Measurements from ENCODE around the gene CYP3A5.
A peak's percentile ranks its signal among the peaks of the same experiment; 100 is the strongest.

The CYP3A5 gene

DNA sequence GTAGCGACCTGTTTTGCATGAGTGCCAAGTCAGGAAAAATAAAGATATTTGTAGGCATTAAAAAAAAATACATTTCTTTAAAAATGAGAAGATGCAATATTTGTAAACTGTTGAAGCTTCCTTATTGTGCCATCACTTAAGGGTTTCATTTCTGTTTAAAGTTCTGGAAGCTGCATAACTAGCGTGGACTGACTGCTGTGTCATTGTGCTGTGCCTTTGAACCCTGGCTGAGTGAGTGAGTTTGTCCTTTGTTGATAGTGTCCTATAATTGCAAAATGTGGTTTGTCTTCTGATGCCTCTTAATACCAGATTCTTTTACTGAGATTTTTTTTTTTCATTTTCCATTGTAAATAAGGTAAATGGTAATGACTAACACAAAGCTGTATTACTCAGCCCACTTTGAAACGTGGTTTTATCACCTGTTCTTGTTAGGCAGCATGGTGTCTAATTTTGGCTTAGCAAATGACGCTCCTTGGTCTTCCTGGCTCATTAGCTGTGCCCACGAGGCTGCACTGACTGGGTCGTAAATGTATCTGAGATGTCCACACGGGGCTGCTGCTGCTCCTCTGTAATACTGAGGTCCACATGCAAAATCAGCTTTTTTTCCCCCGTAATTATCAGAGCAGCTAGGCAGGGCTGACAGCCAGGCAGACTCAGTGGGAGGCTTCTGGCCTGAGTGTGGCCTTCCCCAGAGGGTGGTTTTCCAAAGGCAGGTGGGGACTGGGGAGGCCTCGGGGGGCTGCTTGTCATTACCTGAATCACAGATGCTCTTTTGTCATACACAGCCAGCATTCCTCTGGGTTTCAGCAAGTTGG lies 48.3 kb downstream of the CYP3A5 start:
- Histone ChIP-seq H4K91ac (ENCODE audit: low read length) (no peak overlapping the region), H3K9me3 (ENCODE audit: control insufficient read depth, low read length) (no peaks in the 10 kb centered on the region), H3K4me2 (ENCODE audit: low read length, poor library complexity, severe bottlenecking) (no peak overlapping the region), H2BK5ac (ENCODE audit: low read depth, low read length, poor library complexity, severe bottlenecking) (no peak overlapping the region), H2AFZ (ENCODE audit: low read depth, low read length) (no peak overlapping the region), H3K14ac (ENCODE audit: low read length in 2 of 2) (no peak overlapping the region), H3K4me1 (ENCODE audit: control insufficient read depth, insufficient read depth, low read depth, low read length) (no peaks in the 10 kb centered on the region), H2BK15ac (ENCODE audit: low read depth, poor library complexity, severe bottlenecking) (no peak overlapping the region), H3K4me3 (ENCODE audit: insufficient read depth in 1 of 2, low read depth in 1 of 2, low read length in 2 of 2) (no peak overlapping the region), H3K23ac (ENCODE audit: low read length in 2 of 2) (no peak overlapping the region), H2BK12ac (ENCODE audit: low read length in 2 of 2) (no peak overlapping the region), H3K79me1 (replicated peaks; ENCODE audit: low read length, poor library complexity, severe bottlenecking) (peaks cover 29% of the 10 kb centered on the region), H2AK5ac (ENCODE audit: low read length, severe bottlenecking) (no peak overlapping the region), H4K8ac (ENCODE audit: low read length) (peak overlapping the region; percentile 0), H3K36me3 (ENCODE audit: control insufficient read depth in 1 of 2, insufficient read depth in 2 of 2, low read depth in 1 of 2, low read length in 2 of 2) (peaks cover 26 to 68% of the 10 kb centered on the region in 2 experiments), H3K27me3 (ENCODE audit: control insufficient read depth in 1 of 2, insufficient read depth in 1 of 2, low read length in 2 of 2) (no peaks in the 10 kb centered on the region), H2BK120ac (ENCODE audit: low read depth, low read length) (no peak overlapping the region), H3K27ac (ENCODE audit: low read length, poor library complexity, severe bottlenecking) (no peak overlapping the region), H3K4ac (ENCODE audit: low read depth in 1 of 2, low read length in 2 of 2) (no peak overlapping the region), H3K18ac (ENCODE audit: low read depth in 1 of 2, low read length in 2 of 2) (no peak overlapping the region), H3K9ac (ENCODE audit: low read length) (peak overlapping the region; percentile 46)
- DNase-seq, result no peak
- 60% methylated on average over 8 of the region's 9 CpGs for WGBS

DNA sequence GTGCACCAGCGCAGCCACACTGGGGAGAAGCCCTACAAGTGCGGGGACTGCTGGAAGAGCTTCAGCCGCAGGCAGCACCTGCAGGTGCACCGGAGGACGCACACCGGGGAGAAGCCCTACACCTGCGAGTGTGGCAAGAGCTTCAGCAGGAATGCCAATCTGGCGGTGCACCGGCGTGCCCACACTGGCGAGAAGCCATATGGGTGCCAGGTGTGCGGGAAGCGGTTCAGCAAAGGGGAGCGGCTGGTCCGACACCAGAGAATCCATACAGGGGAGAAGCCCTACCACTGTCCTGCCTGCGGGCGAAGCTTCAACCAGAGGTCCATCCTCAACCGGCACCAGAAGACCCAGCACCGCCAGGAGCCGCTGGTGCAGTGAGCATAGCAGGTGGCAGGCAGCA lies 50.2 kb downstream of the CYP3A5 start:
- Histone ChIP-seq H2BK120ac (ENCODE audit: low read depth, low read length) (no peak overlapping the region), H3K4me2 (ENCODE audit: low read length, poor library complexity, severe bottlenecking) (no peak overlapping the region), H3K9ac (ENCODE audit: low read length) (no peak overlapping the region), H4K91ac (ENCODE audit: low read length) (no peak overlapping the region), H3K36me3 (ENCODE audit: control insufficient read depth in 1 of 2, insufficient read depth in 2 of 2, low read depth in 1 of 2, low read length in 2 of 2) (peaks cover 44 to 87% of the 10 kb centered on the region in 2 experiments), H2BK5ac (ENCODE audit: low read depth, low read length, poor library complexity, severe bottlenecking) (no peak overlapping the region), H3K23ac (ENCODE audit: low read length in 2 of 2) (no peak overlapping the region), H3K27me3 (ENCODE audit: control insufficient read depth in 1 of 2, insufficient read depth in 1 of 2, low read length in 2 of 2) (no peaks in the 10 kb centered on the region), H3K4ac (ENCODE audit: low read depth in 1 of 2, low read length in 2 of 2) (no peak overlapping the region), H3K14ac (ENCODE audit: low read length in 2 of 2) (no peak overlapping the region), H2AFZ (ENCODE audit: low read depth, low read length) (no peak overlapping the region), H2BK15ac (ENCODE audit: low read depth, poor library complexity, severe bottlenecking) (no peak overlapping the region), H3K4me3 (ENCODE audit: insufficient read depth in 1 of 2, low read depth in 1 of 2, low read length in 2 of 2) (no peak overlapping the region), H3K18ac (ENCODE audit: low read depth in 1 of 2, low read length in 2 of 2) (no peak overlapping the region), H3K27ac (ENCODE audit: low read length, poor library complexity, severe bottlenecking) (no peak overlapping the region), H2BK12ac (ENCODE audit: low read length in 2 of 2) (no peak overlapping the region), H3K79me1 (replicated peaks; ENCODE audit: low read length, poor library complexity, severe bottlenecking) (peaks cover 43% of the 10 kb centered on the region), H3K4me1 (ENCODE audit: control insufficient read depth, insufficient read depth, low read depth, low read length) (no peaks in the 10 kb centered on the region), H3K9me3 (ENCODE audit: control insufficient read depth, low read length) (no peaks in the 10 kb centered on the region), H4K8ac (ENCODE audit: low read length) (no peak overlapping the region), H2AK5ac (ENCODE audit: low read length, severe bottlenecking) (no peak overlapping the region)
- DNase-seq, result no peak
- WGBS, result 98% methylated on average over 20 of the region's 20 CpGs

DNA sequence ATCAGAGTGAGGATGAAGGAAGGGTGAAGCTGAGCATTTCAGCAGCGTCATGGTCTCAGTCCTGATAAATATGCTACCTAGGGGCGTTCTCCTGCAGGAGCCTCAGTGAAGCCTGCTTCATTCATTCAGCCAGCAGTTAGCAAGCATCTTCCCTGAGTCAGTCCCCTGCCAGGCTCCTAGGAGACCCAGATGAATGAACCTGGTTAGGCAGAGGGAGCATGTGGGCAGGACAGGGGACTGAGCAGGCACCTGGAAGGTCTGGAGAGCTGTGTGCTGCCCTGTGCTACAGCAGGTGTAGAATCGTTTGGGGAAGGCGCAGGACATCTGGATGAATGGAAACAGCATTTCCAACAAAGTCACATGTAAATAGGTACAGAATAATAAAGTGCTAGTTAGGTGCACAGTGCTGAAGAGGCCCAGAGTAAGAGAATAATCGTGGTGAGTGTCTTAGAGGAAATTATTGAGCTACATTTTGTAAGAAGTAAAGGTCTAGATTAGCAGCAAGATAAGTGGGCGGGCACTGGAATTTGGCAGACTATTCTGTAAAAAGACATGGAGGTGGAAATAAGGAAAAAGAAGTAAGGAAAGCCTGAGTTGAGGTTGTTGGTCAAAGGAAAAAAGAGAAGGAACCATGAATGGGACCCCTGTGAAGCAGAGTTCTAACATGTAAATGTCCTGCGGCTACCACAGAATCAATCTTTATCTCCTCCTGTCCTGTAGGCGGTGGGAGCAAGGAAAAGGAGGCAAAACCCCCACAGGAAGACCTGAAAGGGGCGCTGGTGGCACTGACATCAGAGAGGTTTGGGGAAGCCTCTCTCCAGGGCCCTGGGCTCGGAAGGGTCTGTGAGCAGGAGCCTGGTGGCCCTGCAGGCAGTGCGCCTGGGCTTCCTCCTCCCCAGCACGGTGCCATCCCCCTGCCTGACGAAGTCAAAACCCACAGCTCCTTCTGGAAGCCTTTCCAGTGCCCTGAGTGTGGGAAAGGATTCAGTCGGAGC lies 51.0 kb downstream of the CYP3A5 start:
- H3K9ac ChIP-seq (ENCODE audit: low read length), result no peak overlapping the region
- no peak overlapping the region for H3K4me3 ChIP-seq (ENCODE audit: insufficient read depth in 1 of 2, low read depth in 1 of 2, low read length in 2 of 2)
- H3K4me2 ChIP-seq (ENCODE audit: low read length, poor library complexity, severe bottlenecking), result no peak overlapping the region
- peaks cover 53 to 91% of the 10 kb centered on the region in 2 experiments for H3K36me3 ChIP-seq (ENCODE audit: control insufficient read depth in 1 of 2, insufficient read depth in 2 of 2, low read depth in 1 of 2, low read length in 2 of 2)
- H4K8ac ChIP-seq (ENCODE audit: low read length), result no peak overlapping the region
- H2AFZ ChIP-seq (ENCODE audit: low read depth, low read length), result no peak overlapping the region
- no peaks in the 10 kb centered on the region for H3K27me3 ChIP-seq (ENCODE audit: control insufficient read depth in 1 of 2, insufficient read depth in 1 of 2, low read length in 2 of 2)
- no peak overlapping the region for H3K18ac ChIP-seq (ENCODE audit: low read depth in 1 of 2, low read length in 2 of 2)
- no peak overlapping the region for H4K91ac ChIP-seq (ENCODE audit: low read length)
- no peak overlapping the region for H2BK5ac ChIP-seq (ENCODE audit: low read depth, low read length, poor library complexity, severe bottlenecking)
- DNase-seq, result no peak
- WGBS, result 95% methylated on average over 14 of the region's 14 CpGs
- no peaks in the 10 kb centered on the region for H3K9me3 ChIP-seq (ENCODE audit: control insufficient read depth, low read length)
- no peak overlapping the region for H2BK12ac ChIP-seq (ENCODE audit: low read length in 2 of 2)
- no peak overlapping the region for H3K14ac ChIP-seq (ENCODE audit: low read length in 2 of 2)
- H3K23ac ChIP-seq (ENCODE audit: low read length in 2 of 2), result no peak overlapping the region
- H2BK15ac ChIP-seq (ENCODE audit: low read depth, poor library complexity, severe bottlenecking), result no peak overlapping the region
- H2BK120ac ChIP-seq (ENCODE audit: low read depth, low read length), result no peak overlapping the region
- no peak overlapping the region for H2AK5ac ChIP-seq (ENCODE audit: low read length, severe bottlenecking)
- no peak overlapping the region for H3K4ac ChIP-seq (ENCODE audit: low read depth in 1 of 2, low read length in 2 of 2)
- H3K4me1 ChIP-seq (ENCODE audit: control insufficient read depth, insufficient read depth, low read depth, low read length), result no peaks in the 10 kb centered on the region
- peaks cover 49% of the 10 kb centered on the region for H3K79me1 ChIP-seq (replicated peaks; ENCODE audit: low read length, poor library complexity, severe bottlenecking)
- H3K27ac ChIP-seq (ENCODE audit: low read length, poor library complexity, severe bottlenecking), result no peak overlapping the region

DNA sequence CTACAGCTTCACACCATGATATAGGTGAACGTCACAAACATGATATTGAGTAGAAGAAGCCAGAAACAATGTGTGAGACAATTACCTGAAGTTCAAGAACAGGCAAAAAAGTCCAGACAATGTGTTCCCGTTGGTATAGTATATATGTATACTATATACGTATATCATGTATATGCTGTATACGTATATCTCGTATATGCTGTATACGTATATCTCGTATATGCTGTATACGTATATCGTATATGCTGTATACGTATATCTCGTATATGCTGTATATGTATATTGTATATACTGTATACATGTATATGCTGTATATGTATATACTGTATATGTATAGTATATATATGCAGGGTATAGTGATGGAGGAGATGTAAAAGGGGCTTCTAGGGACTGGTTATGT lies 52.3 kb downstream of the CYP3A5 start:
- Histone ChIP-seq H2BK5ac (ENCODE audit: low read depth, low read length, poor library complexity, severe bottlenecking) (no peak overlapping the region), H3K9me3 (ENCODE audit: control insufficient read depth, low read length) (no peaks in the 10 kb centered on the region), H3K4ac (ENCODE audit: low read depth in 1 of 2, low read length in 2 of 2) (no peak overlapping the region), H3K79me1 (replicated peaks; ENCODE audit: low read length, poor library complexity, severe bottlenecking) (peaks cover 53% of the 10 kb centered on the region), H3K4me2 (ENCODE audit: low read length, poor library complexity, severe bottlenecking) (no peak overlapping the region), H3K4me1 (ENCODE audit: control insufficient read depth, insufficient read depth, low read depth, low read length) (no peaks in the 10 kb centered on the region), H2BK15ac (ENCODE audit: low read depth, poor library complexity, severe bottlenecking) (no peak overlapping the region), H2BK120ac (ENCODE audit: low read depth, low read length) (no peak overlapping the region), H3K14ac (ENCODE audit: low read length in 2 of 2) (no peak overlapping the region), H3K9ac (ENCODE audit: low read length) (no peak overlapping the region), H2AFZ (ENCODE audit: low read depth, low read length) (no peak overlapping the region), H3K27ac (ENCODE audit: low read length, poor library complexity, severe bottlenecking) (no peak overlapping the region), H4K91ac (ENCODE audit: low read length) (no peak overlapping the region), H3K27me3 (ENCODE audit: control insufficient read depth in 1 of 2, insufficient read depth in 1 of 2, low read length in 2 of 2) (no peaks in the 10 kb centered on the region), H3K18ac (ENCODE audit: low read depth in 1 of 2, low read length in 2 of 2) (no peak overlapping the region), H3K36me3 (ENCODE audit: control insufficient read depth in 1 of 2, insufficient read depth in 2 of 2, low read depth in 1 of 2, low read length in 2 of 2) (peaks cover 64 to 94% of the 10 kb centered on the region in 2 experiments), H4K8ac (ENCODE audit: low read length) (no peak overlapping the region), H2AK5ac (ENCODE audit: low read length, severe bottlenecking) (no peak overlapping the region), H2BK12ac (ENCODE audit: low read length in 2 of 2) (no peak overlapping the region), H3K23ac (ENCODE audit: low read length in 2 of 2) (no peak overlapping the region), H3K4me3 (ENCODE audit: insufficient read depth in 1 of 2, low read depth in 1 of 2, low read length in 2 of 2) (no peak overlapping the region)
- no peak for DNase-seq
- 100% methylated on average over 11 of the region's 11 CpGs for WGBS

Measured in mesenchymal stem cell (in vitro differentiated cells and primary cell).